NB4 (cell line): ENCODE results near the gene TMEM82.

Source experiments
- DNase-seq: peaks from one replicate; pipeline ENCODE4 v3.0.0; 2010; ENCODE audit warnings: low read depth
- H3K4me3 ChIP-seq: one replicate; pipeline ENCODE4 v1.5.1; 2011; ENCODE audit warnings: mild to moderate bottlenecking, low read depth, low read length, moderate library complexity
- CTCF ChIP-seq: IDR thresholded peaks from one replicate; pipeline ENCODE4 v1.5.1; 2012; ENCODE audit warnings: low read depth, low read length
- MYC ChIP-seq: IDR thresholded peaks from 2 replicates; pipeline ENCODE4 v1.6.1; 2011; ENCODE audit warnings: low read depth, low read length
- POLR2A ChIP-seq: IDR thresholded peaks from 2 replicates; pipeline ENCODE4 v1.6.1; 2011; ENCODE audit warnings: mild to moderate bottlenecking; ENCODE audit not compliant: insufficient read length; ENCODE audit errors: extremely low read depth
- TF ChIP-seq, protein P1 (sequence below): IDR thresholded peaks from 2 replicates; pipeline ENCODE4 v1.6.1; 2011; ENCODE audit warnings: low read depth, low read length

The TMEM82 gene

DNA sequence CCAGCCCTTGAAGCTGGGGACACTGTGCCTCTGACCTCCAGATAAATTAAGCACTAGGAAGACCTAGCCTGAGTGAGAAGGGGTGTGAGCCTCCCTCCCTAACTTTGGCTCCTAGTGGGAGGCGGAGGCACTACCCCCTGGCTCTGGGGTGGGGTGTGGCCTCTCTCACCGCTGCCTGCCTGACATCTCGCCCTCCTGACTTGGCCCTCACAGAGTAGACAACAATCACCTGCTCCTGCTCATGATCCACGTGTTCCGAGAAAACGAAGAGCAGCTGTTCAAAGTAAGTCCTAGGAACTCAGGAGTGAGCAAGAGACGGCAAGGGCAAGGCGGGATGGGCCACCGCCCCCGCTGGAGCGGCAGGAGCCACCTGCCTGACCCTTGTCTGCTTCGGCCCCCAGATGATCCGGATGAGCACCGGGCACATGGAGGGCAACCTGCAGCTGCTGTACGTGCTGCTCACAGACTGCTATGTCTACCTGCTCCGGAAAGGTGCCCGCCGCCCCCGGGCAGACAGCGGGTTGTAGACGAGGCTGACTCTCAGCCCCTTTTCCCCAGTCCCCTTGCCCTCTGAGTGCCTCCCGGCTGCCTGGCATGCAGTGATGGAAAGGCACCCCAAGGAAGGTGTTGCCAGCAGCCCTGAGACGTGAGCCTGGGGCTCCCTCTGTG, 14.3 kb upstream of the TMEM82 start:
- TF ChIP-seq MYC (no peak), POLR2A (no peak)
- no peak for DNase-seq
- no peak overlapping the region for H3K4me3 ChIP-seq

DNA sequence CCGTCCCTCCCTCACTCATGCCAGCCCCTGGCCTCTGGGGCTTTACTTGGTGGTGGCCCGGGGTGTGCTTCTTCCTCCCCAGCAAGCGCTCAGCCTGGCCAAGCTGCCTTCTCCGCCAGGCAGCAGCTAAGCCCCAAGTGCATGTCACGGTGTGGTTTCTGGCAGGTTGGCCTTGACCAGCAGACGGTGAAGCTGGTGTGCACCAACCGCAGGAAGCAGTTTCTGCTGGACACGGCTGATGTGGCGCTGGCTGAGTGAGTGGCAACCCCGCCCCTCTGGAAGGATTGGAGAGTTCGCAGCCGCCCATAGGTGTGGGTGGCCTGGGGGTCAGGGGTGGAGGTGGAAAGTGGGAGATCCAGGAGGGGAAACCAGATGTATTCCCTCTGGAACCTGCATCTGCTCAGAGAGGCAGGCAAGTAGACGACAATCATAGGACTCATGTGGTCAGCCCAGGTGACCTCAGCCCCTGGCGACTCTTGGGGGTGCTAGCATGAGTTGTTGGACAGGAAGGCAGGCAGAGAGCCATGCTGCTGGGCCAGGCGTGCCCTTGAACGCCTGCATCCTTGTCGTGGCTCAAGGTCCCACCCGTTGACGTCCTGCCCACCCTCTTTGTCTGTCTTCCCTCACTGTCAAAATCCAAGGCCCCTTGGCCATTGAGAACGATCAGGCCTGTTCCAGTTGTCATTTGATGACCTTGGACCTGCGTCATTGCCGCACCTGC, 13.2 kb upstream of the TMEM82 start:
- DNase-seq: no peak
- no peak overlapping the region for H3K4me3 ChIP-seq
- TF ChIP-seq MYC (no peak), CTCF (no peak), POLR2A (no peak)
- TF ChIP-seq, protein P1, sequence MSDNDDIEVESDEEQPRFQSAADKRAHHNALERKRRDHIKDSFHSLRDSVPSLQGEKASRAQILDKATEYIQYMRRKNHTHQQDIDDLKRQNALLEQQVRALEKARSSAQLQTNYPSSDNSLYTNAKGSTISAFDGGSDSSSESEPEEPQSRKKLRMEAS: no peak

DNA sequence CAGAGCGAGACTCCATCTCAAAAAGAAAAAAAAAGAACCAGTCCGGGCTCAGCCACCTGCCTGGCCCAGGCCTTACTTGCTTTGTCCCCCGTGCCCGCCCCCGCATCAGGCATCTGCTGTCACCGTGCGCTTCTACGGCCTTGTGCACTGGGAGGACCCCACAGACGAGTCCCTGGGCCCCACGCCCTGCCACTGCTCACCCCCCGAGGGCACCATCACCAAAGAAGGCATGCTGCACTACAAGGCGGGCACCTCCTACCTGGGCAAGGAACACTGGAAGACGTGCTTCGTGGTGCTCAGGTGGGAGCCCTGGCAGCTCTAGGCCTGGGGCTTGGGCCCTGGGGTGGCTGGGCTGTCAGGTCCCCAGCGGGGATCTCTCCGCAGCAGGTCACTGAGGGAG, 11.9 kb upstream of the TMEM82 start:
- DNase-seq: no peak
- H3K4me3 ChIP-seq: no peak overlapping the region

GRCh38 chr1:15730936-15731335, 11.4 kb upstream of the TMEM82 start:
- DNase-seq: no peak
- TF ChIP-seq MYC (no peak), CTCF (no peak), POLR2A (no peak)
- TF ChIP-seq, protein P1: no peak
- H3K4me3 ChIP-seq: no peak overlapping the region

More for the DNA sequence above, 11.9 kb upstream of the TMEM82 start:
- TF ChIP-seq MYC: no peak
- TF ChIP-seq CTCF: no peak
- TF ChIP-seq, protein P1: no peak
- no peak for TF ChIP-seq POLR2A

DNA sequence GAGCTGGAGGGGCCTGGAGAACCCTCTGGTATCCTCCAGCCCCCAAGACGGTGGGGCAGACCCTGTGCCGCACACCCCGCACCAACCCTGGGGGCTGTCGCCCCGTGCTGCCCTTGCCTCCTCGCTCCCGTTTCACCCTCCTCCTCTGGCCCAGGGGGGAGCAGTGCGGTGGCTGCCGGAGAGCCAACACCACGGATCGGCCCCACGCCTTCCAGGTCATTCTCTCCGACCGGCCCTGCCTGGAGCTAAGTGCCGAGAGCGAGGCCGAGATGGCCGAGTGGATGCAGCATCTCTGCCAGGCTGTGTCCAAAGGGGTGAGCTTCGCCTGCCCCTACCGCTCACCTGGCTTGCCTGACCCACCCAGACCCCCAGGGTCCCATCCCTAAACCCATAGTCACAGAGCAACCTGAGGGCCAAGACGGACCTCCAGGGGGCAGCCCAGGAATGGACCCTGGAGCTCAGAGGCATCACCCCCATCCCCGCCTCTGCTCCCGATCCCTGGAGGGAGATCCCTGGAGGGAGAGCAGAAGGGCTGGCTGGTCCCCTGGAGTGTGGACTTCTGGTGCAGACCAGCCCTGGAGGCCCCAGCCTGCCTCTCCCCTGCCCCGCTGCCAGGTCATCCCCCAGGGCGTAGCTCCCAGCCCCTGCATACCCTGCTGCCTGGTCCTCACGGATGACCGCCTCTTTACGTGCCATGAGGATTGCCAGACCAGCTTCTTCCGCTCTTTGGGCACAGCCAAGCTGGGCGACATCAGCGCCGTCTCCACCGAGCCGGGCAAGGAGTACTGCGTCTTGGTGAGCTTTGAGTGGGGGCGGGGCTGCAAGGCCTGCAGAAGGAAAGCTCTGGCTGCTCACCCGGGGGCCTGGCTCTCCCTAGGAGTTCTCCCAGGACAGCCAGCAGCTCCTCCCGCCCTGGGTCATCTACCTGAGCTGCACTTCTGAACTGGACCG, 10.3 kb upstream of the TMEM82 start:
- H3K4me3 ChIP-seq: no peak overlapping the region
- DNase-seq: no peak
- TF ChIP-seq MYC (no peak), CTCF (no peak), POLR2A (no peak)
- TF ChIP-seq, protein P1: no peak
